AG04450 (cell line): Measurements from ENCODE around the gene MBD3L2. TPM values are rescaled to one million over a fixed set of nuclear protein-coding genes. Genes with fewer than 3 reads are reported as not detected.

Experiments used
- CTCF ChIA-PET: fragments of 300-600, 350-600 bp; formaldehyde crosslinking; extraction: SDS; loops from one replicate; lab custom pipeline; 2022; ENCODE audit warnings: antibody characterized with exemption, inconsistent platforms; lab: Charles Lee
- POLR2A ChIA-PET: fragments of 350-600 bp; formaldehyde crosslinking; extraction: SDS; loops from one replicate; lab custom pipeline; 2021; ENCODE audit warnings: antibody characterized with exemption, inconsistent platforms; lab: Yijun Ruan, JAX
- DNase-seq: peaks from one replicate; pipeline ENCODE4 v3.0.0-alpha.2; 2011; ENCODE audit warnings: low read depth, low spot score
- H3K27ac ChIP-seq: one replicate; pipeline ENCODE4 v1.5.1; 2012; ENCODE audit warnings: low read depth, low read length, control low read depth
- H3K27me3 ChIP-seq: one replicate; pipeline ENCODE4 v1.6.0; 2012; ENCODE audit warnings: low read length; ENCODE audit not compliant: control insufficient read depth, insufficient read depth
- H3K4me3 ChIP-seq: 2 replicates; pipeline ENCODE4 v1.5.1; 2011; ENCODE audit warnings: mild to moderate bottlenecking, low read depth, low read length, control low read depth
- H3K9me3 ChIP-seq: 2 replicates; pipeline ENCODE4 v1.5.1; 2012; ENCODE audit warnings: low read length; ENCODE audit not compliant: control insufficient read depth, insufficient read depth
- CTCF ChIP-seq: IDR thresholded peaks from 2 replicates; pipeline ENCODE4 v1.5.1; 2011; ENCODE audit warnings: low read depth, low read length, control low read depth, inconsistent platforms
- polyA plus RNA-seq: library from polyadenylated mRNA; depleted of rRNA; stranded (reverse); fragments of >200 nt; gene quantifications from 2 replicates; pipeline ENCODE4 v1.2.3, GENCODE V29; 2011; rRNA removed

The MBD3L2 gene
- polyA plus RNA-seq, 1 experiment: not detected

DNA sequence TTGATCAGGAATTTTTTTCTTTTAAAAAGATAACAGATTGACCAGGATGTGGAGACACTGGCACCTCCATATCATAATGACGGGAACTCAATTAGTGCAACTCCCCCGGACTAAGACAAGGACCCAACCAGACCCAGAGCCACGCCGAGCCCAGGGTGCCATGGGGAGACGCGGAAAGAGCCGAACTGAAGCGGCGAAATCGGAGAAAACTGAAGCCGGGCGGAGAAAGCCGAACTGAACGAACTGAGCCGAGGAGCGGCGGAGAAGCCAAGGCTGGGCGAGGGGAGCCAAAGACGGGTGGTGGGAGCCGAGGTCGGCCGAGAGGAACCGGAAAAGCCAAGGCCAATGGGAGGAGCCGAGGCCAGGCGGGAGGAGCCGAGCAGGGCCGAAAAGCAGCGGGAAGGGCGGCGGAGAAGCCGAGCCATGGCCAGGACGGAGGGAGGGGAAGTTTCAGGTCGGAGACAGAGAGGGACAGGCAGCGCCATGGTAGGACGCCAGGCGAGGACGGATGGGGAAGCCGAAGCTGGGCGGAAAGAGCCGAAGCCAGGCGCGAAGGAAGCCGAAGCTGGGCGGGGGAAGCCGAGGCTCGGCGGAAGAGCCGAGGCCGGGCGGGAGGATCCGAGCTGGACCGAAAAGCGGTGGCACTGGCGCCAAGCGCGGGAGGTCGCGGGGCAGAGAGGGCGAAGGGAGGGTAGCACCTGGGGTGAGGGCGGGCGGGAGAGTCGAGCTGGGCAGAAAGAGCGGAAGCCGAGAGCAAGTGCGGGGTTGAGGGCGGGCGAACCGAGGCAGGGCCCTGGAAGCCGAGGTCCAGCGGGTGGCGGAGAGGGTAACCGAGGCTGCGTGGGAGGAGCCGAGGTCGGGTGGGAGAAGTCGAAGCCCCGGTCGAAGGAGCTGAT lies 49.8 kb downstream of the MBD3L2 start:
- Histone ChIP-seq H3K4me3 (peak overlapping the region; percentile 78), H3K9me3 (peaks cover 16% of the 10 kb centered on the region), H3K27me3 (no peaks in the 10 kb centered on the region), H3K27ac (peak overlapping the region; percentile 90)
- no peak for TF ChIP-seq CTCF
- peak; percentile 74 for DNase-seq
- ChIA-PET POLR2A (interaction anchor here (0.6 to 1.6 kb wide), 7 partner anchors 11 to 830 kb away, joined by 3 to 13 read pairs (median 4); partner anchors contain the start of gene ZNF557), CTCF (interaction anchor here (0.6 to 1.9 kb wide), 9 partner anchors 29 to 703 kb away, joined by 4 to 19 read pairs (median 6); partner anchors contain the start of genes TRAPPC5 and ZNF557)

GRCh38 chr19:7099597-7099921 lies 50.4 kb downstream of the MBD3L2 start:
- peak overlapping the region; percentile 90 for H3K27ac ChIP-seq
- POLR2A ChIA-PET: interaction anchor here (0.6 to 1.6 kb wide), 6 partner anchors 11 to 830 kb away, joined by 3 to 13 read pairs (median 4); partner anchors contain the start of gene ZNF557
- no peak for DNase-seq

More at GRCh38 chr19:7099597-7099921, 50.4 kb downstream of the MBD3L2 start:
- CTCF ChIA-PET: interaction anchor here (1.0 to 1.9 kb wide), 7 partner anchors 31 to 702 kb away, joined by 4 to 19 read pairs (median 9); partner anchors contain the start of genes TRAPPC5 and ZNF557
- peak overlapping the region; percentile 78 for H3K4me3 ChIP-seq
- H3K27me3 ChIP-seq: no peaks in the 10 kb centered on the region
- TF ChIP-seq CTCF: no peak
- peaks cover 11% of the 10 kb centered on the region for H3K9me3 ChIP-seq

Other genes with a start within 250 kb of the MBD3L2 start
- gene ADGRE1, start 161.7 kb upstream of the MBD3L2 start, polyA plus RNA-seq: not detected in 2 replicates
- not detected in 2 replicates for gene MBD3L2B, start 27.9 kb upstream of the MBD3L2 start, polyA plus RNA-seq
- gene MBD3L5, start 18.7 kb upstream of the MBD3L2 start, polyA plus RNA-seq: not detected in 2 replicates
- gene MBD3L4, start 9.1 kb upstream of the MBD3L2 start, polyA plus RNA-seq: not detected in 2 replicates
- gene MBD3L3, start 9.4 kb downstream of the MBD3L2 start, polyA plus RNA-seq: not detected in 2 replicates
- 5.2 and 6.2 TPM in 2 replicates for gene ZNF557, start 20.4 kb downstream of the MBD3L2 start, polyA plus RNA-seq
- gene INSR, start 245.1 kb downstream of the MBD3L2 start, polyA plus RNA-seq: 2.6 and 2.9 TPM in 2 replicates